KOPT-K1 (cell line): ENCODE data around the gene OAS2.
A peak's percentile ranks its signal among the peaks of the same experiment; 100 is the strongest.

Experiments
- H3K27ac ChIP-seq: fragments of 200-600 bp; sonication (generic); 2 replicates; pipeline ENCODE4 v1.5.1; 2016; ENCODE audit warnings: antibody characterized with exemption, mild to moderate bottlenecking, low read depth, low read length; ENCODE audit not compliant: poor library complexity, severe bottlenecking
- H3K36me3 ChIP-seq: fragments of 200-600 bp; sonication (generic); 2 replicates; pipeline ENCODE4 v1.5.1; 2017; ENCODE audit warnings: antibody characterized with exemption, mild to moderate bottlenecking, low read length, moderate library complexity; ENCODE audit not compliant: insufficient read depth
- H3K9me3 ChIP-seq: fragments of 200-600 bp; sonication (generic); 2 replicates; pipeline ENCODE4 v1.5.1; 2017; ENCODE audit warnings: antibody characterized with exemption, low read length, mild to moderate bottlenecking; ENCODE audit not compliant: insufficient read depth, poor library complexity, severe bottlenecking

Gene OAS2

GRCh38 chr12:112967306-112967705, 11.0 kb upstream of the OAS2 start:
- Histone ChIP-seq H3K36me3 (peaks cover 81% of the 10 kb centered on the region), H3K9me3 (no peaks in the 10 kb centered on the region), H3K27ac (no peak overlapping the region)

GRCh38 chr12:112967858-112968257, 10.5 kb upstream of the OAS2 start:
- H3K9me3 ChIP-seq: no peaks in the 10 kb centered on the region
- no peak overlapping the region for H3K27ac ChIP-seq
- H3K36me3 ChIP-seq: peaks cover 76% of the 10 kb centered on the region

- Histone ChIP-seq H3K36me3 (peaks cover 57% of the 10 kb centered on the region), H3K27ac (no peak overlapping the region), H3K9me3 (no peaks in the 10 kb centered on the region)
Measured at GRCh38 chr12:112969547-112970306, 8.6 kb upstream of the OAS2 start.

- no peak overlapping the region for H3K27ac ChIP-seq
- H3K9me3 ChIP-seq: no peaks in the 10 kb centered on the region
- H3K36me3 ChIP-seq: peaks cover 50% of the 10 kb centered on the region
Measured at GRCh38 chr12:112970391-112970790, 7.9 kb upstream of the OAS2 start.

- Histone ChIP-seq H3K9me3 (no peaks in the 10 kb centered on the region), H3K36me3 (peaks cover 42% of the 10 kb centered on the region), H3K27ac (no peak overlapping the region)
Measured at GRCh38 chr12:112971248-112971647, 7.1 kb upstream of the OAS2 start.

GRCh38 chr12:112973011-112973735, 5.1 kb upstream of the OAS2 start:
- no peak overlapping the region for H3K27ac ChIP-seq
- H3K9me3 ChIP-seq: no peaks in the 10 kb centered on the region
- H3K36me3 ChIP-seq: peaks cover 23% of the 10 kb centered on the region

- no peaks in the 10 kb centered on the region for H3K9me3 ChIP-seq
Measured at GRCh38 chr12:112973818-112974231, 4.5 kb upstream of the OAS2 start.

GRCh38 chr12:112974904-112975303, 3.4 kb upstream of the OAS2 start:
- Histone ChIP-seq H3K27ac (no peak overlapping the region), H3K9me3 (no peaks in the 10 kb centered on the region)

More at GRCh38 chr12:112973818-112974231, 4.5 kb upstream of the OAS2 start:
- Histone ChIP-seq H3K27ac (no peak overlapping the region), H3K36me3 (peaks cover 16% of the 10 kb centered on the region; the same call in 1 of the 2 replicates)

GRCh38 chr12:112977139-112977538, 1.2 kb upstream of the OAS2 start:
- Histone ChIP-seq H3K9me3 (peaks cover 9% of the 10 kb centered on the region), H3K36me3 (no peaks in the 10 kb centered on the region), H3K27ac (no peak overlapping the region)

More at GRCh38 chr12:112974904-112975303, 3.4 kb upstream of the OAS2 start:
- peaks cover 5% of the 10 kb centered on the region; the same call in 1 of the 2 replicates for H3K36me3 ChIP-seq

- peak overlapping the region; percentile 91 for H3K27ac ChIP-seq
- H3K9me3 ChIP-seq: peaks cover 14% of the 10 kb centered on the region
- H3K36me3 ChIP-seq: no peaks in the 10 kb centered on the region
Measured at GRCh38 chr12:112977641-112978040, 678 bp upstream of the OAS2 start.

GRCh38 chr12:112979041-112979680, 842 bp downstream of the OAS2 start:
- Histone ChIP-seq H3K9me3 (peaks cover 29% of the 10 kb centered on the region), H3K27ac (peak overlapping the region; percentile 91), H3K36me3 (0 out of 2 replicates have a peak, but pooled peaks cover under 1% of the 10 kb centered on the region)

- Histone ChIP-seq H3K36me3 (0 out of 2 replicates have a peak, but pooled peaks cover 6% of the 10 kb centered on the region), H3K27ac (no peak overlapping the region)
Measured at GRCh38 chr12:112980491-112981158, 2.3 kb downstream of the OAS2 start.

GRCh38 chr12:112985642-112986290, 7.4 kb downstream of the OAS2 start:
- H3K9me3 ChIP-seq: peaks cover 45% of the 10 kb centered on the region
- H3K27ac ChIP-seq: no peak overlapping the region
- H3K36me3 ChIP-seq: peaks cover 42% of the 10 kb centered on the region

More at GRCh38 chr12:112980491-112981158, 2.3 kb downstream of the OAS2 start:
- peaks cover 44% of the 10 kb centered on the region for H3K9me3 ChIP-seq

- peaks cover 42% of the 10 kb centered on the region for H3K36me3 ChIP-seq
- H3K9me3 ChIP-seq: peaks cover 44% of the 10 kb centered on the region
- H3K27ac ChIP-seq: no peak overlapping the region
Measured at GRCh38 chr12:112986291-112986800, 8.0 kb downstream of the OAS2 start.
